ENCODE data around the gene SEZ6L2.
"Not testable (repeated sequence)": the region's sequence is repeated elsewhere in the genome, so short reads cannot be mapped to it uniquely, and the experiment has no call there.

The SEZ6L2 gene

DNA sequence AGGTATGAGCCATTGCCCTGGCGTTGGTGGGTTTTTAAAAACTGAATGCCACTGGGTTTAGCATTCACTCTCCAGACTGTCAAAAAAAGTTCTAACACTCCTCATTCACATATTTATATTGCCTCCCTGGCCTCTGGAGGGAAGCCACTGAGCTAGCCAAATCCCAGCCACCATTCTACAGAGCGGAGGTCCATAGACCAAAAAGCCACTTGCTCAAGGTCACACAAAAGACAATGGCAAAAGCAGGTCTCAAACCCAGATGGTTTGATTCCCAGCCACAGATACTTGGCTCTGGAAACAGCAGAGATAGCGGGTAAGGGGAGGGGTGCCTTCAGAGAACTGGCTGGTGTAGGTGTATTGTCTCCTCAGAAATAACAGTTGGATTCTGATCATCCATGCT is 18.3 kb downstream of the SEZ6L2 start:
- DNase-seq = no peak

DNA sequence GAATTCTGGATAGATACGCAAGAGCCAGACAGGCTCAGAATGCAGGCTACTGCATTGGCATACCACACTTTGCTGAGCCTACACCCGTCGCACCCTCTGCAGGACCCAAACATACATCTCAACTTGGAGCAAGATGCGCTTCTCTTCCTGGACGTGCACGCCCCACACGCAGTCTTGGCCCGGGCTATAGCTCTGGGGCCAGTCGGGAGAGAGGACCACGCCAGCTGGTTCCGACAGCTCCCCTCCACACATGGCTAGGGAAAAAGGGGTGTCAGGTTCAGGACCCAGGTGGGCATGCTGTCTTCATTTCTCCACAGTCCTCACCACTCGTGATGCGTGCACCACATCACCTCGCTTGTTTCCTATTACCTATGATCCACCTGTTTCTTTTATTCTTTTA is 21.2 kb downstream of the SEZ6L2 start:
- DNase-seq = no peak

DNA sequence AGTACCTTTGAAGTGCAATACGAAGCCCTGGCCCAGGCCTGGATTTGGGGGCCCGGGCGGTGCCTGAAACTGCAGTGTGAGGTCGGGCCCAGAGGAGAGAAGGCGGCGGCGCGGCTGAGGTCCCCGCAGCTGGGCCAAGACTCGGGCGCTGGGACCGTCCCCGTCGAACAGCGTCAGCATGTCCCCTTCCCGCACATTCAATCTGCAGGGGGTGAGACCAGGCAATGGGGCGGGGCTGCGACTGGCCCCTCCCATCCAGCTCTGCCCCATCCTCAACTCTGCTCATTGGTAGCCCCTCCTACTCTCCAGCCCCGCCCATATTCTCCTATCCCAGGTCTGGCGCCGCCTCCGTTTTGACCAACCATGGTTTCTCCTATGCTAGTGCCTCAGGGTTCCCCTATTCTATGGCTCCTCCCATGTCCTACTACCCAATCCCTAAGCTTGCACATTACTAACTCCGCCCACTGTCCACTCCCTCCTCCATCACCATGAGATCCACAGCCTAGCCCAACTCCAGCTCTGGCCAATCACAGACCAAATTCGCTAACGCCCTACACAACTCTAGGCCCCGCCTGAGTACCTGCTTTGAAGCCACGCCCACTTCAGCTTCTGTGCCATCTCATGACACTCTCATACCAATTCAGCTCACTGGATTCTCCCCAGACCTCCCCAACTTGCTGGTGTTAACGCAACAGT is 21.9 kb downstream of the SEZ6L2 start:
- peak; percentile 62 for DNase-seq

DNA sequence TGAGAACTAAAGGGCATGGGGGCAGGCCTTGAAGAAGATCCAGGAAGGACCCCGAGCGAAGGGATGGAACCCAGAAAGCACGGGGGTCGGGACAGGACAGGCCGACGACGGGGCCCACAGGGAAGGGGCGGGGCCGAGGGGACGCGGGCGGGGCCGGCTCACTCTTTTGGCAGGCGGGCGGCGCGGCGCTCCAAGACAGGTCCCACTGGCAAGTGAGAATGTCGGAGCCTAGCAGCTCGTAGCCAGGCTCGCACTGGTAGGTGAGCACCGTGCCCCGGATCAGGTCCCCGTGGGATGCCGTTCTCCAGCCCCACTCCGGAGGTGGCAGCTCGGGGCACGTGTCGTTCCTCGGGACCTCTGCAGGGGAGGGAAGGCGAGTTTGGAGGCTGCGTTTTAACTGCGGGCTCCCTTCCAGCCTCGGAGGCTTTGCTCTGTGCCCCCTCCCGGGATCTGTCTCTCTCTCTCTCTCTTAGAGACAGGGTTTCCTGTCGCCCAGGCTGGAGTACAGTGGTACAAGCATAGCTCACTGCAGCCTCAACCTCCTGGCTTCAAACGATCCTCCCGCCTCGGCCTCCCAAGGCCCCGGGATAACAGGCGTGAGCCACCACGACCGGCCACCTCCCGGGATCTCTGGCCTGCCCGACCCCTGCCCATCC is 22.6 kb downstream of the SEZ6L2 start:
- DNase-seq = peak; percentile 29

DNA sequence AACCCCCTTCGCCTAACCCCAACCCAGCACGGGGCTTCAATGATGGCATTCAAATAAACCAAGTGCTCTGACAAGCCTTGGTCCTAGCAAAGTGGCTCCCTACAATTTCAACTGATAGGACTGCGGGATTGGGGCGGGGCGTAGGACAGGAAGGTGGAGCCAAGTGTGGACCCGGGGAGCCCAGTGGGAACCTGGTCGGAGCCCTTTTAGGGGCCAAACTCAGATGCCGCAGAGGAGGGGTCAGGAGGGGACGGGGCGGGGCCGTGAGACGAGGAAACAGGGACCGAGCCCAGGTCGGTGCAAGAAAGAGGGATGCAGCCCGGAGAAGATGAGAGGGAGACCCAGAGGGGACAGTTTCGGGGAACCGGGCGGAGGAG is 23.1 kb downstream of the SEZ6L2 start:
- DNase-seq = no peak

DNA sequence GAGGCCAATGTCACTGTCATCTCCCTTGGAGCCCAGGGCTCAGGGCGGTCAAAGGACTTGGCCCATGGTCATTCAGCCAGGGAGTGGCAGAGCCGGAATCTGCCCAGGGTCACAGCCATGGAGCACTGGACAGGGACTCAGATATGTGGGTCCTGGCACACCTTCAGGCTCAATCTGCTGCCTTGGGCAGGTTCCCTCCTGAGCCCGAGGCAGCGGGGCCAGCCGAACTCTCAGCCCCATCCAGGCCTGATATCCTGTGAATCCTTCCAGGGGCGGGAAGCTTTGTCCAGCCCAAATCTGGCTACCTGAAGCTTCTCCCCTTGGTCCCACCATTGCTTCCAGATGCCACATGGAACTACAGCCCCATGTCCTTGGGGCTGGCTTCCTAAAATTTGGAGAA is 24.1 kb downstream of the SEZ6L2 start:
- no peak for DNase-seq

DNA sequence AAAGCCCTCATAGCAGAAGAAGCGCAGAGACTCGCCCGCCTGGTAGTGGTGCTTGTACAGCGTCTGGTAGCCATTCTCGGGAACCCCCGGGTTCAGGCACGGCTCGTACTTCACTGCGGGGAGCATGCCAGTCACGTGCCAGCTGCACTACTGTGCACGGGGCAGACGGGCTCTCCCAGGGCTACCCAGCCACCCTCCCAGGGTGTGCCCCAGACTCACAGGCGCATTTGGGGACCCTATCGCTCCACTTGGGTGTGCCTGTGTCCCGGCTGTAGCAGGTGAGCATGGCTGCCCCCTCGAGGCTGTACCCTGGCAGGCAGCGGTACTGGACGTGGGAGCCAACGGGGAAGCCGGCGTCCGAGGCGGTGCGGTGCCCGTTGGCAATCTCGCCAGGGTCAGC is 26.0 kb downstream of the SEZ6L2 start:
- no peak for DNase-seq

DNA sequence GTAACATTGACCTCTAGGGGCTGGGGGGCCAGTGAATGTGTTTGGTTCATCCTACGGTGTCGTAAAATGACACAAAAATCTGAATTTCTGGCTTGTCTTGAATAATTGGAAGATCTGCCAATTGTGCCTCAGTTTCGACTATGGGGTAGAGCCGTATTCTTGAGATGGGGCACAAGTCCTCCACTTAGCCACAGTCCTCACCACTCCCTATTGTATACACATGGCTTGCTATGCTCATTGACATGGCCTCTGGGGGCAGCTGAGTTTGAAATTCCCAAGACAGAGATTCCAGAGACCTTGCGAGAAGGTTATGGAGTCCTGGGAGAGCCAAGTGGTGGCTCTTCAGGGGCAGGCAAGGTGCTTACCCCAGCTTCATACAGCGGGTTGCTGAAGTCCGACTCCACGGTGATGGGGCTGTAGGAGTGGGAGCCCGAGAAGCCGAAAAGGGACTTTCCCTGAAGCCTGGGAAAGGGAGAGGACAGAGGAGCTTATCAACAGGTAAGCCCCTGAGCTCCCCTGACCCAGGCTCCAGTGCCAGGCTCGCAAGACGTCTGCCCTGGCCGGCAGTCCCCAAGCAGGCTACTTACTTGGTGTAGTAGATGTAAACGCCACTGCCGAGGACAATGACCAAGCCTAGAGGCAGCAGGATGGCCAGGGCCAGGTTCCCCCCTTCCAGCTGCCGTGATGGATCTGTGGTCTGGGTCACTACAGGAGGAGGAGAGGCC is 27.4 kb downstream of the SEZ6L2 start:
- no peak for DNase-seq

DNA sequence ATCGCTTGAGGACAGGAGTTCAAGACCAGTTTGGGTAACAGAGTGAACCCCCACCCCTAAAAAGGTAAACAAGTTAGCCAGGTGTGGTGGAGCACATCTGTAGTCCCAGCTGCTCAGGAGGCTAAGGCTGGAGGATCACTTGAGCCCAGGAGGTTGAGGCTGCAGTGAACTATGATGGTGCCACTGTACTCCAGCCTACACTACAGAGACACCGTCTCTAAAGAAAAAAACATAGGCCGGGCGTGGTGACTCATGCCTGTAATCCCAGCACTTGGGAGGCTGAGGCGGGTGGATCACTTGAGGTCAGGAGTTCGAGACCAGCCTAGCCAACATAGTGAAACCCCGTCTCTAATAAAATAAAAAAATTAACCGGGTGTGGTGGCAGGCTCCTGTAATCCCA is 30.3 kb downstream of the SEZ6L2 start:
- not testable (repeated sequence) for DNase-seq

DNA sequence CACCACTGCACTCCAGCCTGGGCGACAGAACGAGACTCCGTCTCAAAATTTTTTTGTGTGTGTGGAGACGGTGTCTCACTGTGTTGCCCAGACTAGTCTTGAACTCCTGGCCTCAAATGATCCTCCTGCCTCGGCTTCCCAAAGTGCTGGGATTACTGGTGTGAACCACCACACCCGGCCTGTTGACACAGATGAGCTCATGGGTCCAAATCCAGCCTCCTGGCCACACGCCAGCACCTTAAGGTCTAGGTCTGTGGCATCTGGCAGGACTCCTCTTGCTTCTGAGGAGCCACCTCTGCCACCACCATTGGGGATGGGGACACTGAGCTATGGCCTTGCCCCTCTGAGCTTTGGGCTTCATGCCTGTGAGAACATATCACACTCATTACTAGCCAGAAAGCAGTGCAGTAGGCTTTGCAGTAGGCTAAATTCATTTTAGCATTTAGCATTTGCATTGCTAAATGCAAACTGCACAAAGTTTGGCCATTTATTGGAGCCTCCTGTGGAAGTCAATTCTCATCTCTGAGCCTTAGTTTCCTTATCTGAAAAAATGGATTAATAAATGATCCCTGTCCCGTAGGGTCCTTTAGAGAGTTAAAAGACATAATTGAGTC is 30.8 kb downstream of the SEZ6L2 start:
- no peak for DNase-seq

DNA sequence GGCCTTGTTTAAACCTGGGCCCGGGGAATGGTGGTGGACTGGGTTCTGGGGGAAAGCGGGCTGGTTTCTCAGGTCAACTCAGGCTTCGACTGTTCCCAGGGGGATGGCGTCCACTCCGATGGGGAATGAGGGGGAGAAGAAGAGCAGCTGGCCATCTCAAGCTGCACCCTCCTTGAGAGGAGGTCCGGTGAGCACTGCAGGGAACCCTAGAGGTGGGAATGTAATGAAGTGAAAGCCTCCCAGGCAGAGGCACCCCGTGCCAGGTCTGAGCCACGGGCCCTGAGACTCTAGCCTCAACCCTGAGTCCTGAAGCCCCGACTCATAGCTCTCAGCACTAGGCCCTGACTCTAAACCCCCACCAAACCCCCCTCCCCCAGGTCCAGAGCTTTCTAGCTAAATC is 35.1 kb downstream of the SEZ6L2 start:
- no peak for DNase-seq

DNA sequence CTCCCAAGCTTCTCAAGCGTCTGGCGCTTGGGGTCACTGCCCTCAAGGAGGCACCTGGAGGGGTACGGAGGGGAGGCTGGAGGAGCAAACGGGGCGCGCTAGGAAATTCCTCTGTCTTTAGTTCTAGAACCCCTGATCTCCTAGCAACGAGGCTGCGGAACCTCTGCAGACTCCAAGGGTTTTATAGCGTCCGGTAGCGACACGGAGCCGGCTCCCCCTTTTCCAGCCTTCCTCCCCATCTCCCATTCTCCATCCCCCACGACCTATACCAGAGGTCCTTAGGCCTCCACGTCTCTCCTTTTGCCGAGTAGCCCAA is 35.7 kb downstream of the SEZ6L2 start:
- DNase-seq = no peak

DNA sequence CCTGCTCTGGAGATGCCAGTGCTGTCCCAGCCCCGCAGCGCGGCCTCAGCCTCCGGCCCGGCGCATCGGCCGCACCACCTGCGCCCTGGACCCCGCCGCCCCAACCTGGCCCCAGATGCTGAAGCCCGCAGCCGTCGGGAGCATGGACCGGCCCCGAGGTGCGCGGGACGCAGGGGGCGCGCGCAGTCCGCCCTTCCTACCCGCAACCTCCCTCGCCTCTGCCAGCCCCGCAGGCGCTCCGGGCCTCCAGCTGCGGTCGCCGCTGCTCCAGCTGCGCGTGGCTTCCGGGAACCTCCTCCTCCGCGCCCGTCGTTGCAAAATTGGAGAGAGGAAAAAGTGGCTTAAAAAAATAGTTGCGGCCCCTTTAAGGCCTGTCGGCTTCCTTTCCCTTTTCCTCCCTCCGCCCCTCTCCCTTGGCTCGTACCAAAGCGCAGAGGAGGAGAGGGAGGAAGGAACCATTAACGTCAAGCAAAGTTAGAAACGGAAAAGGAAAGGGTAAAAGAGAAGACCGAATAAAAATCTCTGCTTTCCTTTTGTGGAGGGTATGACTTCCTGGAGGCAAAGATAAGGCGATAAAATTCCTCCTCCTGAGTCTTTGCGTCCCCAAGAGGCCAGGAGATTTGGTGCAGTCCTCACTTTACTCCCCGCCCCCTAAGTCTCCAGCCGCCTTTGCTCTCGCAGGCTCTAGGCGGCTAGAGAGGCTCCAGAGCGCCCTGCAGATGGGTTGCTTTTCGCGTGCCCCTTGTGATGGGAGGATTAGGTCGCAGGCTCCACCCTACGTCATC is 36.3 kb downstream of the SEZ6L2 start, which contains the start of gene CDIPT:
CDIPT (minus strand) TSS at position 343 of the 785 bp plus-strand sequence. CDS start 369 bp downstream, outside the sequence.
- DNase-seq = peak; percentile 96

DNA sequence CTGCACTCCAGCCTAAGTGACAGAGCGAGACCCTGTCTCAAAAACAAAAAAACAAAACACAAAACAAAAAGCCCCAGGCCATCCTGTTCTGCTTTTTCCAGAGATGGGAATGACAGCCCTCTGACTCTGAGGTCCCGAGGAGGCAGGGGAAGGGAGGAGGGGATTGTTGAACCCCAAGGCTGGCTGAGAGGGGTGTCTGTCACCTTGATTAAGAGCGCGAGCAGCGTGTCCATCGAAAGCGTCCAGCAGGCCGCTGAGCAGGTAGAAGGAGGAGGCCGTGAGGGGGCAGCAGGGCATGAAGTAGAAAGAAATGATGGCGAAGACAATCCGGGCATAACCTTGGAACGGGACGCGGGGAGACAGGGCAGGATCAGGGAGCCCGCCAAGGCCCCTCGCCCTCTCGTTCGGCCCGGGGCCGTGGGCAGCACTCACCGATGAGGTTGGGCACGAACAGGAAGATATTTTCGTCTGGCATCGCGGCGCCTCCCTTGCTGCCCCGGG is 36.9 kb downstream of the SEZ6L2 start:
- peak; percentile 13 for DNase-seq

DNA sequence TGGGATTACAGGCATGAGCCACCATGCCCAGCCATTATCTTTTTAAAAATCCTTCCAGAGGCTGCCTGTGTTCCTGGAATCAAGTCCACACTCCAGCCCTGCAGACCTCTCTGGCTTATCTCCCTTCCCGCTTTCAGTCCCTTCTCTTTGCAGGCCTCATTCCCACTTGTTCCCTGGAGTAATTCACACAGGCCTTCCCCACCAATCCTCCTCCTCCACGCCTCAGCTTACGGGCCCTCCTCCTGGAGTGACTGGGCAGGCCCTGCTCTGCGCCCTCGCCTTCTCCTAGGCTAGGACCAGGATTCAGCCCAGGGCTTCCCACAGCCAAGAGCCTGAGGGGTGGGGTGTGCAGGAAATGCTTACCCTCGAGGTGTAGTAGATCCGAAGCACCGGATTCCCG is 39.1 kb downstream of the SEZ6L2 start:
- no peak for DNase-seq

DNA sequence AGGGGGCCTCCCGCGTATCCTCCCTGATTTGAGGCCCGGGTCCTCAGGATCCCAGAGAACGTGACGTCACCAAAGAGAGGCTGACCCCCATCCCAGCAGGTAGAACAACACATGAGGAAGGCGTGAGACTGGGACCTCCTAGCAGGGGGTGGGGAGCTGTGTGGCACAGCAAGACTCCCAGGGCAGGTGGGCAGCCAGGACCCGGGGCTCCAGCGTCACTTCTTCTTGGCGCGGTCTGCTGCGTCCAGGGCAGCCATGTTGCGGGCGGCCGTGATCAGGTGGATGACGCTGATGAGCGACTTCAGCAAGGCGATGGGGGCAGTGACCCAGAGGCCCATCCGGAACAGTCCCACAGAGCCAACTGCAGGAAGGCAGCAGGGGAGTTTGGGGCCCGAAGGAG is 40.4 kb downstream of the SEZ6L2 start:
- no peak for DNase-seq

DNA sequence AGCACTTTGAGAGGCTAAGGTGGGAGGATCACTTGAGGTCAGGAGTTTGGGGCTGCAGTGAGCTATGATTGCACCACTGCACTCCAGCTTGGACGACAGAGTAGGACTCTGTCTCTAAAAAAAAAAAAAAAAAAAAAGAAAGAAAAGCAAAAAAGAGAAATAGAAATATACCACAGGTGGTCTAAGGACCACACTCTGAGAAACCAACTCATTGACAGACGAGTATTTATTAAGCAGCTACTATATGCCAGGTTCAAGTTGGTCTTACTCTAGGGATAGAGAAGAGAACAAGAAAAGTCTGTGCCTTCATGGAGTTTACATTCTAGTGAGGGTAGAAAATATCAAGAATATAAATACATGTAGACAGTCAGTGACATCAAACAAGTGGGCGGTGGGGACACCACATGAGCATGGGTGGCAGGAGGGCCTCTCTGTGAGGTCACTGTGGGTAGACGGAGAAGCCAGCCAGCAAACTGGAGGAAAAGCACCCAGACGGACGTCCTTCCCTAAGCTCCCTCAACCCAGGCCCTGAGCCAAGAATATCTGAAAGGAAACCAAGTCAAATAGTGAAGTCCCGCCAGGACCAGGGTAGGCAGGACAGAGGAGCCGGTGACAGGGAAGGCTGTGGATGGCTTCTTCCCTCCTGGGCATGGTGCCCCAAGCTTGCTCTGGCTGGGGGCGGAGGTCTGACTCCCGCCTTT is 41.1 kb downstream of the SEZ6L2 start:
- no peak for DNase-seq

DNA sequence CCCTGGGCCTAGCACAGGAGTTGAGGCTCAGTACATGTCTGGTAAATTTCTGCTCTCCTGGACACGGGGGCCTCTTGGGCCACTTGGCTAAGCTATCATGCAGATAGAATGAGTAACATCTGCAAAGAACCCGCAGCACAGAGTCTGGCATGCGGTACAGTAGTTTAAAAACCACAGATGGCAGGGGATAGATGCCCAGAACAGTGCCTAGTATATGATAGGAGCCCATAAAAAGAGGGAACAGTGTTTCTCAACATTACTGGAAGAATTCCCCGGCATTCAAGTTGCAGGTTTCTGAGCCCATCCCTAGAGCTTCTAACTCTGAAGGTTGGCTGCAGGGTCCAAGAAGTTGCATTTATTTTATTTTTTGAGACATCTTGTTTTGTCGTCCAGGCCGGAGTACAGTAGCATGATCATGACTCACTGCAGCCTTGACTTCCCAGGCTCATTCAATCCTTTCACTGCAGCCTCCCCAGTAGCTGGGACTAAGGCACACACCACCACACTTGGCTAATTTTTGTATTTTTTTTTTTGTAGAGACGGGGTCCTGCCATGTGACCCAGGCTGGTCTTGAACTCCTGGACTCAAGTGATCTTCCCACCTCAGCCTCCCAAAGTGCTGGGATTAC is 42.1 kb downstream of the SEZ6L2 start:
- no peak for DNase-seq

DNA sequence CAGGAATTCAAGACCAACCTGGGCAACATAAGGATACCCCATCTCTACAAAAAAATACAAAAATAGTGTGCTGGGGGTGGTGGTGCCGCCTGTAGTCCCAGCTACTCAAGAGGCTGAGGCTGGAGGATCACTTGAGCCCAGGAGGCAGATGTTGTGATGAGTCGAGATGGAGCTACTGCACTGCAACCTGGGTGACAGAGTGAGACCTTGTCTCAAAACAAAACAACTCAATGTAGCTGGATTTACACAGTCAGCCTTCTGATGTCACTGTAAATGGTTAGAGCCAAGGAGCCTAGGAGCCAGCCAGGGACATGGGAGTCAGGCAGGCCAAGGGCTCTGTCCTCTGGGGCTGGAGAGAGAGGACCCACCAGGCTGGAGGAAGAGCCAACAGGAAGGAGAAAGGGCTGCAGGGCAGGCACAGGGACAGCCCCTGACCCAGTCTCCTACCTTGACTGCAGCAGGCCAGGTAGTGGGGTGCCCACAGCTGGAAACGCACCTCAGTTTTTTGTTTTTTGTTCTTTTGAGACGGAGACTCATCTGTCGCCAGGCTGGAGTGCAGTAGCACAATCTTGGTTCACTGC is 44.7 kb downstream of the SEZ6L2 start:
- no peak for DNase-seq

DNA sequence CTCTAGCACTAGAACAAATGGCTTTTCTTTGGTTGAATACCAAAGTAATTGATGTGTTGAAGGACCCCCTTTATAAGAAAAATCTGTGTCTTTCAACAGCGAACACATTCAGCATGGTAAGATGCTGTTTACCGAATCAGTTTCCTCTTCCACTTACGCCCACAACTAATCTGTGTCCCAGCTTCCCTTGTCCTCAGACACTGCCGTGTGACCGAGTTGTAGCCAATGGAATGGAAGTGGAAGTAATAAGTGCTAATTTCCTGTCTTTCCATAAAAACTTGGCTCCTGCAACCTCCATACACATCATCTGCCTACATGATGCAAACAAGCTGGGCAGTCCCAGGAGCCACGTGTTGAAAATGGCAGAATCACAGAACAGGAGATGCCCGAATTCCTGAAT is 46.7 kb downstream of the SEZ6L2 start:
- DNase-seq = no peak

DNA sequence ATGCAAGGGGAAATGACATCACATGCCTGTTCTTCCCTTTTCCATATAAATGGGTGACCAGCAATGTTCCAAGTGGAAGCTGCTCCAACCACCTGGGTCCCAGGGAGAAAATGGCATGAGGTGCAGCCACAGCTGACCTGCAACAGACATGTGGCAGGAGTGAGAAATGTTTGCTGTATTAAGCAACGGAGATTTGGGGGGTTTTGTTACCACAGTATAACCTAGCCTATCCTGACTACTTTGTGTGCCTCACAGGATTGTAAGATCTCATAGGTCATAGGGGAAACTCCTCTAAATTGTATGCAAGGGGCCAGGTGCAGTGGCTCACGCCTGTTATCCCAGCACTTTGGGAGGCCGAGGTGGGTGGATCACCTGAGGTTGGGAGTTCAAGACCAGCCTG is 48.4 kb downstream of the SEZ6L2 start:
- DNase-seq = no peak

Measured in CD4-positive, alpha-beta T cell treated with Interleukin-10 for 1 hour (primary cell).